ENCODE data around the gene QSOX2. TPM values are rescaled to one million over a fixed set of nuclear protein-coding genes. Genes with fewer than 3 reads are reported as not detected.

Gene QSOX2
- total RNA-seq, 1 experiment from 2014 or later, result 40.0 TPM

DNA sequence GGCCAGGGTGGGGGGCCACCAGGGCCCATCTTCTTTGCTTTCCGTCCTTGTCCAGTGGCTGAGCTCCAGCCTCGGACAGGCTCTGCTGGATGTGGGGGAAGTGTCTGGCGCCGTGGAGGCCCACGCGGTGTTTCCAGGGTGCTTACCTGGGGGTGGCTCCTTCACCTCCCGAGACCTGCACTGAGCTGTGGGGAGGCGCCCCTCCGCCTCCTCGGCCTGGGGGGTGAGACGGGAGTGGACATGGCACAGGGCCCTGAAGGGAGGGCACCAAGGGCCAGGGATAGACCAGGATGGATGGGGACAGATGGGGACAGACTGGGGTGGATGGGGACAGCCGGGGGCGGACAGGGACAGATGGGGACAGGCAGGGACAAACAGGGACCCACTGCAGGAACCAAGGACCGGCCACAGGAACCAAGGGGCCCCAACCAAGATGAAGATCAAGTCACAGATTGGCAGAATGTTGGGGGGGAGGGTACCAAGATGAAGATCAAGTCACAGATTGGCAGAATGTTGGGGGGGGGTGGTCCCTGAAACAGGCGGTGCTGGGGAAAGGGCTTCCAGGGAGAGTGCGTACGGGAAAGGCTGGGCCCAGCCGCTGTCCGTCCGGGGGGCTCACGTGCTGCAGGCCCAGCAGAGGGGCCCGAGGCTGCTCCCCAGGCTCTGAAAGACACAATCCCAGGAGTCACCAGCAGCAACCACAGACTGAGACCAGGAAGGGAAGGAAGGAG, 13.3 kb upstream of the QSOX2 start:
- DNase-seq (ENCODE audit: low read depth, low spot score) (no peak), ATAC-seq (no peak)
- H3K4me1 ChIP-seq (ENCODE audit: control insufficient read depth, insufficient read depth, low read length), result no peaks in the 10 kb centered on the region
- TF ChIP-seq SIN3A (IDR thresholded peaks at IDR 0.05; ENCODE audit: borderline replicate concordance, insufficient read depth, low read depth, low read length) (no peak), POLR2AphosphoS5 (IDR thresholded peaks at IDR 0.05; ENCODE audit: low read depth, low read length) (no peak), TCF7L2 (IDR thresholded peaks at IDR 0.05; ENCODE audit: low read depth, low read length) (no peak)
- TF ChIP-seq, protein P1, sequence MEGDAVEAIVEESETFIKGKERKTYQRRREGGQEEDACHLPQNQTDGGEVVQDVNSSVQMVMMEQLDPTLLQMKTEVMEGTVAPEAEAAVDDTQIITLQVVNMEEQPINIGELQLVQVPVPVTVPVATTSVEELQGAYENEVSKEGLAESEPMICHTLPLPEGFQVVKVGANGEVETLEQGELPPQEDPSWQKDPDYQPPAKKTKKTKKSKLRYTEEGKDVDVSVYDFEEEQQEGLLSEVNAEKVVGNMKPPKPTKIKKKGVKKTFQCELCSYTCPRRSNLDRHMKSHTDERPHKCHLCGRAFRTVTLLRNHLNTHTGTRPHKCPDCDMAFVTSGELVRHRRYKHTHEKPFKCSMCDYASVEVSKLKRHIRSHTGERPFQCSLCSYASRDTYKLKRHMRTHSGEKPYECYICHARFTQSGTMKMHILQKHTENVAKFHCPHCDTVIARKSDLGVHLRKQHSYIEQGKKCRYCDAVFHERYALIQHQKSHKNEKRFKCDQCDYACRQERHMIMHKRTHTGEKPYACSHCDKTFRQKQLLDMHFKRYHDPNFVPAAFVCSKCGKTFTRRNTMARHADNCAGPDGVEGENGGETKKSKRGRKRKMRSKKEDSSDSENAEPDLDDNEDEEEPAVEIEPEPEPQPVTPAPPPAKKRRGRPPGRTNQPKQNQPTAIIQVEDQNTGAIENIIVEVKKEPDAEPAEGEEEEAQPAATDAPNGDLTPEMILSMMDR (IDR thresholded peaks at IDR 0.05), result no peak
- TF ChIP-seq, protein P2, sequence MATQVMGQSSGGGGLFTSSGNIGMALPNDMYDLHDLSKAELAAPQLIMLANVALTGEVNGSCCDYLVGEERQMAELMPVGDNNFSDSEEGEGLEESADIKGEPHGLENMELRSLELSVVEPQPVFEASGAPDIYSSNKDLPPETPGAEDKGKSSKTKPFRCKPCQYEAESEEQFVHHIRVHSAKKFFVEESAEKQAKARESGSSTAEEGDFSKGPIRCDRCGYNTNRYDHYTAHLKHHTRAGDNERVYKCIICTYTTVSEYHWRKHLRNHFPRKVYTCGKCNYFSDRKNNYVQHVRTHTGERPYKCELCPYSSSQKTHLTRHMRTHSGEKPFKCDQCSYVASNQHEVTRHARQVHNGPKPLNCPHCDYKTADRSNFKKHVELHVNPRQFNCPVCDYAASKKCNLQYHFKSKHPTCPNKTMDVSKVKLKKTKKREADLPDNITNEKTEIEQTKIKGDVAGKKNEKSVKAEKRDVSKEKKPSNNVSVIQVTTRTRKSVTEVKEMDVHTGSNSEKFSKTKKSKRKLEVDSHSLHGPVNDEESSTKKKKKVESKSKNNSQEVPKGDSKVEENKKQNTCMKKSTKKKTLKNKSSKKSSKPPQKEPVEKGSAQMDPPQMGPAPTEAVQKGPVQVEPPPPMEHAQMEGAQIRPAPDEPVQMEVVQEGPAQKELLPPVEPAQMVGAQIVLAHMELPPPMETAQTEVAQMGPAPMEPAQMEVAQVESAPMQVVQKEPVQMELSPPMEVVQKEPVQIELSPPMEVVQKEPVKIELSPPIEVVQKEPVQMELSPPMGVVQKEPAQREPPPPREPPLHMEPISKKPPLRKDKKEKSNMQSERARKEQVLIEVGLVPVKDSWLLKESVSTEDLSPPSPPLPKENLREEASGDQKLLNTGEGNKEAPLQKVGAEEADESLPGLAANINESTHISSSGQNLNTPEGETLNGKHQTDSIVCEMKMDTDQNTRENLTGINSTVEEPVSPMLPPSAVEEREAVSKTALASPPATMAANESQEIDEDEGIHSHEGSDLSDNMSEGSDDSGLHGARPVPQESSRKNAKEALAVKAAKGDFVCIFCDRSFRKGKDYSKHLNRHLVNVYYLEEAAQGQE (IDR thresholded peaks at IDR 0.05; ENCODE audit: insufficient read depth in 1 of 2, low read depth in 2 of 2, low read length in 1 of 2), result no peak
- no peaks in the 10 kb centered on the region for H3K9me3 ChIP-seq (ENCODE audit: control insufficient read depth, insufficient read depth, low read depth, low read length)
- no peak overlapping the region for H3K27ac ChIP-seq (ENCODE audit: low read length)
- H3K27me3 ChIP-seq (ENCODE audit: control insufficient read depth, insufficient read depth, low read length), result no peaks in the 10 kb centered on the region
- intact Hi-C loops (cut with micrococcal nuclease; ENCODE audit: unreplicated experiment), result no loop called here
- in situ Hi-C loops (cut with HindIII; ENCODE audit: low pct_unique_long_range_greater_than_20kb, low sequenced_read_pairs), result no loop called here
- BruUV-seq (replicated peaks), result no TSS peak
- no peaks in the 10 kb centered on the region for H3K36me3 ChIP-seq (ENCODE audit: control insufficient read depth, insufficient read depth, low read length)
- CTCF ChIA-PET, result no interaction called here
- POLR2A ChIA-PET, result no interaction called here
- no peak overlapping the region for H3K4me3 ChIP-seq (ENCODE audit: low read depth in 2 of 2, low read length in 2 of 2)

DNA sequence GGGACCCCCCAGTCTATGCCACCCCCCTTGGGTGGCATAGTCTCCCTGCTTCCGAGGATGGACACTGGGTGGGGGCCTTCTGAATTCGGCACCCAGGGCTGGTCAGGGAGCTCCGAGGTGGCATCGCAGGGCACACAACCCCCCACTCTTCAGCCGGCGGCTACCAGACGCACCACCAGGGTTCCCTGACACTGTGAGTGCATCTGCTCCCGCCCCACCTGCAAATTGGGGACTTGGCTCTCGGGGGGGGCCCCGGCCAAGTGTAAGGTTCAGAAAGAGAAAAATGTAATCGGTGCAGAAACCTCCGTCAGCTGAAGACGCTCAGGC, 12.7 kb upstream of the QSOX2 start:
- DNase-seq (ENCODE audit: low read depth, low spot score) (no peak), ATAC-seq (no peak)
- no peak overlapping the region for H3K4me3 ChIP-seq (ENCODE audit: low read depth in 2 of 2, low read length in 2 of 2)
- TF ChIP-seq POLR2AphosphoS5 (IDR thresholded peaks at IDR 0.05; ENCODE audit: low read depth, low read length) (no peak), TCF7L2 (IDR thresholded peaks at IDR 0.05; ENCODE audit: low read depth, low read length) (no peak), SIN3A (IDR thresholded peaks at IDR 0.05; ENCODE audit: borderline replicate concordance, insufficient read depth, low read depth, low read length) (no peak)
- TF ChIP-seq, protein P2 (IDR thresholded peaks at IDR 0.05; ENCODE audit: insufficient read depth in 1 of 2, low read depth in 2 of 2, low read length in 1 of 2), result no peak
- TF ChIP-seq, protein P1 (IDR thresholded peaks at IDR 0.05), result no peak
- no peaks in the 10 kb centered on the region for H3K27me3 ChIP-seq (ENCODE audit: control insufficient read depth, insufficient read depth, low read length)
- CTCF ChIA-PET, result no interaction called here
- no peak overlapping the region for H3K27ac ChIP-seq (ENCODE audit: low read length)
- in situ Hi-C loops (cut with HindIII; ENCODE audit: low pct_unique_long_range_greater_than_20kb, low sequenced_read_pairs), result no loop called here
- BruUV-seq (replicated peaks), result no TSS peak
- no peaks in the 10 kb centered on the region for H3K9me3 ChIP-seq (ENCODE audit: control insufficient read depth, insufficient read depth, low read depth, low read length)
- intact Hi-C loops (cut with micrococcal nuclease; ENCODE audit: unreplicated experiment), result no loop called here
- H3K36me3 ChIP-seq (ENCODE audit: control insufficient read depth, insufficient read depth, low read length), result no peaks in the 10 kb centered on the region
- no peaks in the 10 kb centered on the region for H3K4me1 ChIP-seq (ENCODE audit: control insufficient read depth, insufficient read depth, low read length)
- POLR2A ChIA-PET, result no interaction called here

Measured in Panc1 (cell line).